K562 (cell line): Measurements from ENCODE around the gene UTP14C. TPM values are rescaled to one million over a fixed set of nuclear protein-coding genes. Genes with fewer than 3 reads are reported as not detected.

Experiments used
- BMI1 ChIP-seq: fragments of 150-350 bp; IDR thresholded peaks from 2 replicates; pipeline ENCODE4 v1.6.1; 2014; ENCODE audit warnings: low read length
- CCNT2 ChIP-seq: IDR thresholded peaks from 2 replicates; pipeline ENCODE4 v1.6.1; 2011; ENCODE audit warnings: borderline replicate concordance, low read depth, mild to moderate bottlenecking, moderate library complexity, mixed read lengths, low read length; ENCODE audit not compliant: insufficient read length; ENCODE audit errors: extremely low read depth
- PHF21A ChIP-seq: fragments of 450-650 bp; IDR thresholded peaks from 2 replicates; pipeline ENCODE4 v1.6.1; 2017; ENCODE audit warnings: low read depth, borderline replicate concordance
- PTBP1 ChIP-seq: fragments of 200-400 bp; formaldehyde crosslinking; IDR thresholded peaks from 2 replicates; pipeline ENCODE4 v1.6.1; 2017; ENCODE audit warnings: low read depth, low read length
- SMARCB1 ChIP-seq: IDR thresholded peaks from 2 replicates; pipeline ENCODE4 v1.6.1; 2011; ENCODE audit warnings: improper control_type of control experiment, low read depth; ENCODE audit not compliant: insufficient read length
- SNIP1 ChIP-seq: fragments of 450-650 bp; IDR thresholded peaks from 2 replicates; pipeline ENCODE4 v1.7.1; 2017; ENCODE audit warnings: low read depth, mild to moderate bottlenecking
- SNRNP70 ChIP-seq: fragments of 200-400 bp; formaldehyde crosslinking; optimal IDR thresholded peaks from 2 replicates; pipeline ENCODE3; 2017; ENCODE audit warnings: low read depth, low read length
- TARDBP ChIP-seq: fragments of 450-650 bp; IDR thresholded peaks from 2 replicates; pipeline ENCODE4 v1.6.1; 2016
- TCF3 ChIP-seq: sonication (generic); formaldehyde crosslinking; IDR thresholded peaks from 2 replicates; pipeline ENCODE4 v1.4.0; 2020; ENCODE audit warnings: mild to moderate bottlenecking, missing genetic modification reagents
- U2AF2 ChIP-seq: fragments of 200-400 bp; formaldehyde crosslinking; optimal IDR thresholded peaks from 2 replicates; pipeline ENCODE3; 2017; ENCODE audit warnings: low read depth, mild to moderate bottlenecking, low read length
- ZNF311 ChIP-seq: fragments of 250-450 bp; sonication (Bioruptor Pico); IDR thresholded peaks from 2 replicates; pipeline ENCODE4 v1.4.0; 2020; ENCODE audit warnings: mild to moderate bottlenecking, moderate library complexity
- polyA plus RNA-seq, 8 experiments: library from polyadenylated mRNA; depleted of rRNA in 4 of 8; stranded (reverse) in 5 of 8; unstranded in 3 of 8; fragments of >200 nt; fragmentation: Nextera tagmentation in 2 of 8; fragmentation: Illumina TruSeq in 1 of 8; extraction: Ambion mirVana in 2 of 8; extraction: Trizol in 1 of 8; gene quantifications; 2 replicates each; pipeline versions ENCODE4 v1.2.1 to v1.2.3, GENCODE V29; 2011 to 2014; ENCODE audit warnings: inconsistent platforms in 1 of 8, missing spikeins in 1 of 8
- total RNA-seq, 7 experiments: library from RNA; depleted of rRNA in 6 of 7; stranded (reverse); fragments of >200 nt in 6 of 7; fragmentation: Illumina TruSeq in 2 of 7; extraction: Trizol in 2 of 7; gene quantifications; 2 replicates each; pipeline versions ENCODE4 v1.2.1 to v1.2.3, GENCODE V29; 2011 to 2021; ENCODE audit warnings: low replicate concordance in 1 of 7
- TF ChIP-seq, protein P1 (sequence below): fragments of 450-650 bp; IDR thresholded peaks from 2 replicates; pipeline ENCODE4 v1.6.1; 2016; ENCODE audit warnings: mild to moderate bottlenecking, moderate library complexity
- TF ChIP-seq, protein P2 (sequence below): fragments of 450-650 bp; IDR thresholded peaks from 2 replicates; pipeline ENCODE4 v1.6.1; 2016; ENCODE audit warnings: borderline replicate concordance
- TF ChIP-seq, protein P3 (sequence below): fragments of 450-650 bp; formaldehyde crosslinking; conservative IDR thresholded peaks from 2 replicates; pipeline ENCODE4 v1.4.0; 2022; ENCODE audit warnings: mild to moderate bottlenecking, missing genetic modification characterization

The UTP14C gene
- total and polyA plus RNA-seq, 9 of the 15 experiments (the other 6 are each of a cell fraction or from before 2014, with no cell fraction given) = 3.4 to 10.3 (median 6.0) TPM

DNA sequence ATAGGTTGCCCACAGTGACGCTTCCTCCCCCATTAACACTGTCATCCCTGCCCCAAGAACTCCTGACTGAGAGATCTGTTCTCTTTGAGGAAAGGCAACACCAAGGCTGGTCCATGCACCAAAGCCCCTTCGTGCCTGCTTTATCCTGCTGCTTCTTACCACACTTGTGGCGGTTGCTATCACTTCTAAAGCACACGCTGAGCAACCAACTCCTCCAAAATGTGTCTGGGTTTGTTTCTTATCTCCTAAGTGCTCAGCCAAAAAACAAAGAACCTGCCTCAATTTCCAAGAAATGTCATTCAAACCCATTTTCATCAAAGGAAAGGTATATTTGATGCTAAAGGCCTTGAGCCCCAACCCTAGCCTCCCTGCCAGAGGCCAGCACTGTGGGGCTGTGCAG is 27.9 kb upstream of the UTP14C start (continued):
- TF ChIP-seq, protein P1, sequence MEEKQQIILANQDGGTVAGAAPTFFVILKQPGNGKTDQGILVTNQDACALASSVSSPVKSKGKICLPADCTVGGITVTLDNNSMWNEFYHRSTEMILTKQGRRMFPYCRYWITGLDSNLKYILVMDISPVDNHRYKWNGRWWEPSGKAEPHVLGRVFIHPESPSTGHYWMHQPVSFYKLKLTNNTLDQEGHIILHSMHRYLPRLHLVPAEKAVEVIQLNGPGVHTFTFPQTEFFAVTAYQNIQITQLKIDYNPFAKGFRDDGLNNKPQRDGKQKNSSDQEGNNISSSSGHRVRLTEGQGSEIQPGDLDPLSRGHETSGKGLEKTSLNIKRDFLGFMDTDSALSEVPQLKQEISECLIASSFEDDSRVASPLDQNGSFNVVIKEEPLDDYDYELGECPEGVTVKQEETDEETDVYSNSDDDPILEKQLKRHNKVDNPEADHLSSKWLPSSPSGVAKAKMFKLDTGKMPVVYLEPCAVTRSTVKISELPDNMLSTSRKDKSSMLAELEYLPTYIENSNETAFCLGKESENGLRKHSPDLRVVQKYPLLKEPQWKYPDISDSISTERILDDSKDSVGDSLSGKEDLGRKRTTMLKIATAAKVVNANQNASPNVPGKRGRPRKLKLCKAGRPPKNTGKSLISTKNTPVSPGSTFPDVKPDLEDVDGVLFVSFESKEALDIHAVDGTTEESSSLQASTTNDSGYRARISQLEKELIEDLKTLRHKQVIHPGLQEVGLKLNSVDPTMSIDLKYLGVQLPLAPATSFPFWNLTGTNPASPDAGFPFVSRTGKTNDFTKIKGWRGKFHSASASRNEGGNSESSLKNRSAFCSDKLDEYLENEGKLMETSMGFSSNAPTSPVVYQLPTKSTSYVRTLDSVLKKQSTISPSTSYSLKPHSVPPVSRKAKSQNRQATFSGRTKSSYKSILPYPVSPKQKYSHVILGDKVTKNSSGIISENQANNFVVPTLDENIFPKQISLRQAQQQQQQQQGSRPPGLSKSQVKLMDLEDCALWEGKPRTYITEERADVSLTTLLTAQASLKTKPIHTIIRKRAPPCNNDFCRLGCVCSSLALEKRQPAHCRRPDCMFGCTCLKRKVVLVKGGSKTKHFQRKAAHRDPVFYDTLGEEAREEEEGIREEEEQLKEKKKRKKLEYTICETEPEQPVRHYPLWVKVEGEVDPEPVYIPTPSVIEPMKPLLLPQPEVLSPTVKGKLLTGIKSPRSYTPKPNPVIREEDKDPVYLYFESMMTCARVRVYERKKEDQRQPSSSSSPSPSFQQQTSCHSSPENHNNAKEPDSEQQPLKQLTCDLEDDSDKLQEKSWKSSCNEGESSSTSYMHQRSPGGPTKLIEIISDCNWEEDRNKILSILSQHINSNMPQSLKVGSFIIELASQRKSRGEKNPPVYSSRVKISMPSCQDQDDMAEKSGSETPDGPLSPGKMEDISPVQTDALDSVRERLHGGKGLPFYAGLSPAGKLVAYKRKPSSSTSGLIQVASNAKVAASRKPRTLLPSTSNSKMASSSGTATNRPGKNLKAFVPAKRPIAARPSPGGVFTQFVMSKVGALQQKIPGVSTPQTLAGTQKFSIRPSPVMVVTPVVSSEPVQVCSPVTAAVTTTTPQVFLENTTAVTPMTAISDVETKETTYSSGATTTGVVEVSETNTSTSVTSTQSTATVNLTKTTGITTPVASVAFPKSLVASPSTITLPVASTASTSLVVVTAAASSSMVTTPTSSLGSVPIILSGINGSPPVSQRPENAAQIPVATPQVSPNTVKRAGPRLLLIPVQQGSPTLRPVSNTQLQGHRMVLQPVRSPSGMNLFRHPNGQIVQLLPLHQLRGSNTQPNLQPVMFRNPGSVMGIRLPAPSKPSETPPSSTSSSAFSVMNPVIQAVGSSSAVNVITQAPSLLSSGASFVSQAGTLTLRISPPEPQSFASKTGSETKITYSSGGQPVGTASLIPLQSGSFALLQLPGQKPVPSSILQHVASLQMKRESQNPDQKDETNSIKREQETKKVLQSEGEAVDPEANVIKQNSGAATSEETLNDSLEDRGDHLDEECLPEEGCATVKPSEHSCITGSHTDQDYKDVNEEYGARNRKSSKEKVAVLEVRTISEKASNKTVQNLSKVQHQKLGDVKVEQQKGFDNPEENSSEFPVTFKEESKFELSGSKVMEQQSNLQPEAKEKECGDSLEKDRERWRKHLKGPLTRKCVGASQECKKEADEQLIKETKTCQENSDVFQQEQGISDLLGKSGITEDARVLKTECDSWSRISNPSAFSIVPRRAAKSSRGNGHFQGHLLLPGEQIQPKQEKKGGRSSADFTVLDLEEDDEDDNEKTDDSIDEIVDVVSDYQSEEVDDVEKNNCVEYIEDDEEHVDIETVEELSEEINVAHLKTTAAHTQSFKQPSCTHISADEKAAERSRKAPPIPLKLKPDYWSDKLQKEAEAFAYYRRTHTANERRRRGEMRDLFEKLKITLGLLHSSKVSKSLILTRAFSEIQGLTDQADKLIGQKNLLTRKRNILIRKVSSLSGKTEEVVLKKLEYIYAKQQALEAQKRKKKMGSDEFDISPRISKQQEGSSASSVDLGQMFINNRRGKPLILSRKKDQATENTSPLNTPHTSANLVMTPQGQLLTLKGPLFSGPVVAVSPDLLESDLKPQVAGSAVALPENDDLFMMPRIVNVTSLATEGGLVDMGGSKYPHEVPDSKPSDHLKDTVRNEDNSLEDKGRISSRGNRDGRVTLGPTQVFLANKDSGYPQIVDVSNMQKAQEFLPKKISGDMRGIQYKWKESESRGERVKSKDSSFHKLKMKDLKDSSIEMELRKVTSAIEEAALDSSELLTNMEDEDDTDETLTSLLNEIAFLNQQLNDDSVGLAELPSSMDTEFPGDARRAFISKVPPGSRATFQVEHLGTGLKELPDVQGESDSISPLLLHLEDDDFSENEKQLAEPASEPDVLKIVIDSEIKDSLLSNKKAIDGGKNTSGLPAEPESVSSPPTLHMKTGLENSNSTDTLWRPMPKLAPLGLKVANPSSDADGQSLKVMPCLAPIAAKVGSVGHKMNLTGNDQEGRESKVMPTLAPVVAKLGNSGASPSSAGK = peak; percentile 39; the same call in 1 of the 2 replicates
- TF ChIP-seq U2AF2 = no peak
- peak; percentile 66 for TF ChIP-seq TCF3 (CRISPR knock-in tag)
- no peak for TF ChIP-seq SMARCB1
- no peak for TF ChIP-seq CCNT2
- TF ChIP-seq, protein P2, sequence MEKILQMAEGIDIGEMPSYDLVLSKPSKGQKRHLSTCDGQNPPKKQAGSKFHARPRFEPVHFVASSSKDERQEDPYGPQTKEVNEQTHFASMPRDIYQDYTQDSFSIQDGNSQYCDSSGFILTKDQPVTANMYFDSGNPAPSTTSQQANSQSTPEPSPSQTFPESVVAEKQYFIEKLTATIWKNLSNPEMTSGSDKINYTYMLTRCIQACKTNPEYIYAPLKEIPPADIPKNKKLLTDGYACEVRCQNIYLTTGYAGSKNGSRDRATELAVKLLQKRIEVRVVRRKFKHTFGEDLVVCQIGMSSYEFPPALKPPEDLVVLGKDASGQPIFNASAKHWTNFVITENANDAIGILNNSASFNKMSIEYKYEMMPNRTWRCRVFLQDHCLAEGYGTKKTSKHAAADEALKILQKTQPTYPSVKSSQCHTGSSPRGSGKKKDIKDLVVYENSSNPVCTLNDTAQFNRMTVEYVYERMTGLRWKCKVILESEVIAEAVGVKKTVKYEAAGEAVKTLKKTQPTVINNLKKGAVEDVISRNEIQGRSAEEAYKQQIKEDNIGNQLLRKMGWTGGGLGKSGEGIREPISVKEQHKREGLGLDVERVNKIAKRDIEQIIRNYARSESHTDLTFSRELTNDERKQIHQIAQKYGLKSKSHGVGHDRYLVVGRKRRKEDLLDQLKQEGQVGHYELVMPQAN = no peak
- TF ChIP-seq PTBP1 = no peak
- no peak for TF ChIP-seq SNIP1
- no peak for TF ChIP-seq BMI1
- TF ChIP-seq SNRNP70 = no peak
- 0 out of 2 replicates have a peak, but pooled peaks have one; percentile 25 for TF ChIP-seq ZNF311 (CRISPR knock-in tag)
- TF ChIP-seq TARDBP = no peak
- TF ChIP-seq, protein P3, sequence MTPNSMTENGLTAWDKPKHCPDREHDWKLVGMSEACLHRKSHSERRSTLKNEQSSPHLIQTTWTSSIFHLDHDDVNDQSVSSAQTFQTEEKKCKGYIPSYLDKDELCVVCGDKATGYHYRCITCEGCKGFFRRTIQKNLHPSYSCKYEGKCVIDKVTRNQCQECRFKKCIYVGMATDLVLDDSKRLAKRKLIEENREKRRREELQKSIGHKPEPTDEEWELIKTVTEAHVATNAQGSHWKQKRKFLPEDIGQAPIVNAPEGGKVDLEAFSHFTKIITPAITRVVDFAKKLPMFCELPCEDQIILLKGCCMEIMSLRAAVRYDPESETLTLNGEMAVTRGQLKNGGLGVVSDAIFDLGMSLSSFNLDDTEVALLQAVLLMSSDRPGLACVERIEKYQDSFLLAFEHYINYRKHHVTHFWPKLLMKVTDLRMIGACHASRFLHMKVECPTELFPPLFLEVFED (CRISPR knock-in tag) = no peak
- no peak for TF ChIP-seq PHF21A
- TF ChIP-seq, all 486 proteins: peak for 10
